Measurements from ENCODE around the gene ZNF565.

DNA sequence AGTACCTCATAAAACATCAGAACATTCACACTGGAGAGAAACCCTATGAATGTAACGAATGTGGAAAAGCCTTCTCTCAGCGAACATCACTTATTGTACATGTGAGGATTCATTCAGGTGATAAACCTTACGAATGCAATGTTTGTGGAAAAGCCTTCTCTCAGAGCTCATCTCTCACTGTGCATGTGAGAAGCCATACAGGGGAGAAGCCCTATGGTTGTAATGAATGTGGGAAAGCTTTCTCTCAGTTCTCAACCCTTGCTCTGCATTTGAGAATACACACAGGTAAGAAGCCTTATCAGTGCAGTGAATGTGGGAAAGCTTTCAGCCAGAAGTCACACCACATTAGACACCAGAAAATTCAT, 22.5 kb upstream of the ZNF565 start:
- TF ChIP-seq CTCF (IDR thresholded peaks at IDR 0.05) = no peak
- TF ChIP-seq POLR2A (IDR thresholded peaks at IDR 0.05) = no peak
- no peak for TF ChIP-seq POLR2AphosphoS5 (IDR thresholded peaks at IDR 0.05)

All from suprapubic skin (tissue), 4 donors.